Neuronal stem cell (in vitro differentiated cells): ENCODE results near the gene DPP6.

Source experiments
- DNase-seq: peaks from one replicate; pipeline ENCODE4 v3.0.0-alpha.2; 2013; ENCODE audit warnings: low spot score
- H2AFZ ChIP-seq: one replicate; pipeline ENCODE4 v1.6.1; 2013; ENCODE audit warnings: mild to moderate bottlenecking, low read length, inconsistent platforms
- H2AK5ac ChIP-seq: 2 replicates; pipeline ENCODE4 v1.6.1; 2013; ENCODE audit warnings: low read depth, mild to moderate bottlenecking, inconsistent platforms, low read length, moderate library complexity, mixed read lengths
- H2BK120ac ChIP-seq: 2 replicates; pipeline ENCODE4 v1.6.1; 2013; ENCODE audit warnings: low read depth, mild to moderate bottlenecking, inconsistent platforms, low read length, moderate library complexity, mixed read lengths
- H2BK12ac ChIP-seq: one replicate; pipeline ENCODE4 v1.6.1; 2013; ENCODE audit warnings: low read length, inconsistent platforms
- H2BK15ac ChIP-seq: 2 replicates; pipeline ENCODE4 v1.6.1; 2013; ENCODE audit warnings: mild to moderate bottlenecking, low read length, inconsistent platforms, mixed read lengths
- H2BK5ac ChIP-seq: one replicate; pipeline ENCODE4 v1.6.1; 2013; ENCODE audit warnings: inconsistent platforms, mild to moderate bottlenecking, low read length, moderate library complexity
- H3K14ac ChIP-seq: one replicate; pipeline ENCODE4 v1.6.1; 2013; ENCODE audit warnings: low read length, inconsistent platforms
- H3K18ac ChIP-seq: 2 replicates; pipeline ENCODE4 v1.6.1; 2013; ENCODE audit warnings: low read length, inconsistent platforms
- H3K23ac ChIP-seq: 2 replicates; pipeline ENCODE4 v1.6.1; 2013; ENCODE audit warnings: low read depth, mild to moderate bottlenecking, mixed read lengths, low read length, inconsistent platforms; ENCODE audit not compliant: poor library complexity
- H3K27ac ChIP-seq: replicated peaks from 3 replicates; pipeline ENCODE4 v1.5.1; 2013; ENCODE audit warnings: low read length, inconsistent platforms
- H3K27me3 ChIP-seq, 3 experiments: 2 replicates each; pipeline ENCODE4 v1.6.1; 2013; ENCODE audit warnings: low read length in 3 of 3, mild to moderate bottlenecking in 2 of 3, inconsistent platforms in 1 of 3, low read depth in 1 of 3, mixed read lengths in 1 of 3, moderate library complexity in 1 of 3; ENCODE audit not compliant: control insufficient read depth in 3 of 3, insufficient read depth in 3 of 3
- H3K36me3 ChIP-seq, 2 donors: replicated peaks in 1 of 2; 2 replicates each; pipeline ENCODE4 v1.6.1; 2013; ENCODE audit warnings: low read length in 2 of 2; ENCODE audit not compliant: control insufficient read depth in 2 of 2, insufficient read depth in 2 of 2
- H3K4ac ChIP-seq: 2 replicates; pipeline ENCODE4 v1.6.1; 2013; ENCODE audit warnings: inconsistent platforms, mild to moderate bottlenecking, low read length, moderate library complexity
- H3K4me1 ChIP-seq, 2 donors: 1 replicate in 1 of 2; 2 replicates in 1 of 2; pipeline ENCODE4 v1.6.1; 2013; ENCODE audit warnings: low read length in 2 of 2, low read depth in 1 of 2; ENCODE audit not compliant: control insufficient read depth in 2 of 2, insufficient read depth in 1 of 2
- H3K4me2 ChIP-seq: one replicate; pipeline ENCODE4 v1.6.1; 2013; ENCODE audit warnings: mild to moderate bottlenecking, low read length, inconsistent platforms; ENCODE audit not compliant: insufficient read depth, poor library complexity, severe bottlenecking
- H3K4me3 ChIP-seq, 2 donors: 2 replicates each; pipeline ENCODE4 v1.5.1; 2013; ENCODE audit warnings: low read length in 2 of 2, mild to moderate bottlenecking in 2 of 2, inconsistent platforms in 1 of 2, moderate library complexity in 1 of 2
- H3K79me1 ChIP-seq: one replicate; pipeline ENCODE4 v1.6.1; 2013; ENCODE audit warnings: low read depth, mild to moderate bottlenecking, inconsistent platforms, low read length, moderate library complexity
- H3K9ac ChIP-seq: one replicate; pipeline ENCODE4 v1.6.1; 2013; ENCODE audit warnings: mild to moderate bottlenecking, low read depth, low read length, inconsistent platforms; ENCODE audit not compliant: poor library complexity
- H3K9me3 ChIP-seq, 2 donors: replicated peaks in 1 of 2; 2 replicates each; pipeline versions ENCODE3 to v1.6.1; 2013; ENCODE audit warnings: low read length in 2 of 2, mild to moderate bottlenecking in 2 of 2, inconsistent platforms in 1 of 2, low read depth in 1 of 2, mixed read lengths in 1 of 2, moderate library complexity in 1 of 2; ENCODE audit not compliant: control insufficient read depth in 2 of 2, insufficient read depth in 1 of 2
- H4K8ac ChIP-seq: one replicate; pipeline ENCODE4 v1.6.1; 2013; ENCODE audit warnings: low read depth, mild to moderate bottlenecking, inconsistent platforms, low read length, moderate library complexity
- H4K91ac ChIP-seq: one replicate; pipeline ENCODE4 v1.6.1; 2013; ENCODE audit warnings: low read length, low read depth, mild to moderate bottlenecking, inconsistent platforms; ENCODE audit not compliant: poor library complexity
- WGBS, 2 donors: extraction: QIAGEN DNeasy Blood & Tissue Kit; methylation state at CpG; one replicate each; pipeline ENCODE4 v1.1.7; 2013; ENCODE audit warnings: missing lambda C conversion rate in 2 of 2, mixed read lengths in 1 of 2; ENCODE audit not compliant: insufficient read length in 2 of 2, insufficient replicate concordance in 1 of 2; ENCODE audit errors: extremely low coverage in 2 of 2; 5-methylcytosine and 5-hydroxymethylcytosine counted together

The DPP6 gene

GRCh38 chr7:154769527-154769926, 717.3 kb downstream of the DPP6 start:
- no peaks in the 10 kb centered on the region for H3K9me3 ChIP-seq
- H3K4ac ChIP-seq = no peak overlapping the region
- H2BK5ac ChIP-seq = no peak overlapping the region
- no peak overlapping the region for H2AFZ ChIP-seq
- H3K27ac ChIP-seq = no peak overlapping the region
- peaks cover 0 to 8% of the 10 kb centered on the region in 2 donors for H3K4me1 ChIP-seq
- no peaks in the 10 kb centered on the region for H3K79me1 ChIP-seq
- no CpG with 5 or more reads among the region's 7 CpGs for WGBS, 2 donors
- peaks cover 0 to 2% (median 0%) of the 10 kb centered on the region in 3 experiments for H3K27me3 ChIP-seq
- no peak overlapping the region for H3K23ac ChIP-seq
- no peak overlapping the region for H2BK12ac ChIP-seq
- no peak overlapping the region for H3K14ac ChIP-seq
- H3K4me3 ChIP-seq = no peak overlapping the region
- no peak overlapping the region for H2BK120ac ChIP-seq
- H3K36me3 ChIP-seq = no peaks in the 10 kb centered on the region
- H3K18ac ChIP-seq = no peak overlapping the region
- no peak overlapping the region for H3K4me2 ChIP-seq
- no peak overlapping the region for H4K8ac ChIP-seq
- H2BK15ac ChIP-seq = no peak overlapping the region
- DNase-seq = no peak
- no peak overlapping the region for H2AK5ac ChIP-seq
- no peak overlapping the region for H3K9ac ChIP-seq
- H4K91ac ChIP-seq = no peak overlapping the region

GRCh38 chr7:154770361-154770760, 718.2 kb downstream of the DPP6 start:
- Histone ChIP-seq H3K18ac (no peak overlapping the region), H2AK5ac (no peak overlapping the region), H2AFZ (no peak overlapping the region), H4K8ac (no peak overlapping the region), H3K14ac (no peak overlapping the region), H3K36me3 (no peaks in the 10 kb centered on the region), H3K27me3 (peaks cover 0 to 2% (median 0%) of the 10 kb centered on the region in 3 experiments), H2BK12ac (no peak overlapping the region), H3K4me2 (no peak overlapping the region), H2BK5ac (no peak overlapping the region), H3K4me3 (no peak overlapping the region), H3K23ac (no peak overlapping the region), H4K91ac (no peak overlapping the region), H2BK120ac (no peak overlapping the region), H3K27ac (no peak overlapping the region), H3K4ac (no peak overlapping the region), H3K4me1 (peaks cover 0 to 5% of the 10 kb centered on the region in 2 donors), H2BK15ac (no peak overlapping the region), H3K9me3 (no peaks in the 10 kb centered on the region), H3K9ac (no peak overlapping the region), H3K79me1 (no peaks in the 10 kb centered on the region)
- no CpG with 5 or more reads among the region's 2 CpGs for WGBS, 2 donors
- DNase-seq = no peak

- H3K4me1 ChIP-seq = peaks cover 0 to 5% of the 10 kb centered on the region in 2 donors
- H3K9ac ChIP-seq = no peak overlapping the region
- peaks cover 0 to 2% (median 0%) of the 10 kb centered on the region in 3 experiments for H3K27me3 ChIP-seq
- no peak overlapping the region for H2BK5ac ChIP-seq
- H2AK5ac ChIP-seq = no peak overlapping the region
- H3K4me2 ChIP-seq = no peak overlapping the region
- no peak overlapping the region for H2BK120ac ChIP-seq
- H3K79me1 ChIP-seq = no peaks in the 10 kb centered on the region
- no peak overlapping the region for H3K18ac ChIP-seq
- H3K36me3 ChIP-seq = no peaks in the 10 kb centered on the region
- H4K8ac ChIP-seq = no peak overlapping the region
- H3K4me3 ChIP-seq = no peak overlapping the region
- no peak overlapping the region for H2BK12ac ChIP-seq
- no peak overlapping the region for H3K27ac ChIP-seq
- H3K4ac ChIP-seq = no peak overlapping the region
- DNase-seq = no peak
- no CpG with 5 or more reads among the region's 1 CpG for WGBS, 2 donors
- H2AFZ ChIP-seq = no peak overlapping the region
- H4K91ac ChIP-seq = no peak overlapping the region
- no peak overlapping the region for H3K23ac ChIP-seq
- no peaks in the 10 kb centered on the region for H3K9me3 ChIP-seq
- no peak overlapping the region for H2BK15ac ChIP-seq
- no peak overlapping the region for H3K14ac ChIP-seq
These were observed 718.8 kb downstream of the DPP6 start for GRCh38 chr7:154770962-154771361.

- H3K27me3 ChIP-seq = no peaks in the 10 kb centered on the region
- no peaks in the 10 kb centered on the region for H3K36me3 ChIP-seq
- no peak overlapping the region for H2BK15ac ChIP-seq
These were observed 722.2 kb downstream of the DPP6 start for GRCh38 chr7:154774303-154774969.

More at GRCh38 chr7:154774303-154774969, 722.2 kb downstream of the DPP6 start:
- H3K4ac ChIP-seq = no peak overlapping the region
- no peak for DNase-seq
- no peak overlapping the region for H4K8ac ChIP-seq
- H4K91ac ChIP-seq = no peak overlapping the region
- H3K18ac ChIP-seq = no peak overlapping the region
- H3K79me1 ChIP-seq = no peaks in the 10 kb centered on the region
- no peak overlapping the region for H2BK5ac ChIP-seq
- H3K14ac ChIP-seq = no peak overlapping the region
- no peak overlapping the region for H3K4me3 ChIP-seq
- H3K9me3 ChIP-seq = no peaks in the 10 kb centered on the region
- H2AFZ ChIP-seq = no peak overlapping the region
- H3K9ac ChIP-seq = no peak overlapping the region
- H3K4me1 ChIP-seq = no peaks in the 10 kb centered on the region
- H3K23ac ChIP-seq = no peak overlapping the region
- H2AK5ac ChIP-seq = no peak overlapping the region
- no peak overlapping the region for H2BK120ac ChIP-seq
- H2BK12ac ChIP-seq = no peak overlapping the region
- no peak overlapping the region for H3K4me2 ChIP-seq
- no peak overlapping the region for H3K27ac ChIP-seq
- no CpG with 5 or more reads among the region's 4 CpGs for WGBS, 2 donors
